H9 (cell line): ENCODE data around the gene ST6GALNAC5. TPM values are rescaled to one million over a fixed set of nuclear protein-coding genes. Genes with fewer than 3 reads are reported as not detected.

ENCODE experiments used
- DNase-seq: peaks from one replicate; pipeline ENCODE4 v3.0.0-alpha.2; 2017
- H2AFZ ChIP-seq: one replicate; pipeline ENCODE4 v1.6.1; 2013; ENCODE audit warnings: mild to moderate bottlenecking, low read length, control low read depth, moderate library complexity
- H2AK5ac ChIP-seq: 2 replicates; pipeline ENCODE4 v1.6.1; 2013; ENCODE audit warnings: low read length, control low read depth, mixed read lengths; ENCODE audit not compliant: insufficient read length
- H2BK120ac ChIP-seq: one replicate; pipeline ENCODE4 v1.6.1; 2013; ENCODE audit warnings: low read depth, mild to moderate bottlenecking, low read length, control low read depth, inconsistent platforms; ENCODE audit not compliant: poor library complexity, severe bottlenecking
- H2BK12ac ChIP-seq: 2 replicates; pipeline ENCODE4 v1.6.1; 2013; ENCODE audit warnings: low read length, control low read depth, mixed read lengths, low read depth; ENCODE audit not compliant: insufficient read length
- H2BK15ac ChIP-seq: 2 replicates; pipeline ENCODE4 v1.6.1; 2013; ENCODE audit warnings: low read depth, low read length, control low read depth
- H2BK20ac ChIP-seq: one replicate; pipeline ENCODE4 v1.6.1; 2013; ENCODE audit warnings: low read depth, mild to moderate bottlenecking, low read length, control low read depth, inconsistent platforms; ENCODE audit not compliant: poor library complexity, severe bottlenecking
- H2BK5ac ChIP-seq: 2 replicates; pipeline ENCODE4 v1.6.1; 2013; ENCODE audit warnings: low read length, control low read depth, mixed read lengths; ENCODE audit not compliant: insufficient read length
- H3K14ac ChIP-seq: 2 replicates; pipeline ENCODE4 v1.6.1; 2013; ENCODE audit warnings: low read length, control low read depth; ENCODE audit not compliant: insufficient read depth
- H3K18ac ChIP-seq: 2 replicates; pipeline ENCODE4 v1.6.1; 2013; ENCODE audit warnings: low read depth, mild to moderate bottlenecking, mixed read lengths, low read length, control low read depth; ENCODE audit not compliant: insufficient read length
- H3K23ac ChIP-seq: 2 replicates; pipeline ENCODE4 v1.6.1; 2013; ENCODE audit warnings: low read length, control low read depth, mixed read lengths, low read depth; ENCODE audit not compliant: insufficient read length
- H3K23me2 ChIP-seq: 2 replicates; pipeline ENCODE4 v1.6.1; 2013; ENCODE audit warnings: low read depth, mild to moderate bottlenecking, mixed read lengths, low read length, control low read depth; ENCODE audit not compliant: insufficient read length, poor library complexity, severe bottlenecking
- H3K27ac ChIP-seq: 2 replicates; pipeline ENCODE4 v1.5.1; 2013; ENCODE audit warnings: low read length, control low read depth, mixed read lengths, low read depth; ENCODE audit not compliant: insufficient read length
- H3K27me3 ChIP-seq: 2 replicates; pipeline ENCODE4 v1.6.1; 2013; ENCODE audit warnings: low read length, control low read depth, inconsistent platforms; ENCODE audit not compliant: insufficient read depth
- H3K4ac ChIP-seq: 2 replicates; pipeline ENCODE4 v1.6.1; 2013; ENCODE audit warnings: low read depth, mild to moderate bottlenecking, control low read depth, inconsistent platforms, low read length, moderate library complexity
- H3K4me1 ChIP-seq: 2 replicates; pipeline ENCODE4 v1.6.1; 2013; ENCODE audit warnings: low read length, control low read depth, inconsistent platforms; ENCODE audit not compliant: insufficient read depth
- H3K4me2 ChIP-seq: 2 replicates; pipeline ENCODE4 v1.6.1; 2013; ENCODE audit warnings: low read length, control low read depth, mixed read lengths; ENCODE audit not compliant: insufficient read length, insufficient read depth
- H3K56ac ChIP-seq: 2 replicates; pipeline ENCODE4 v1.6.1; 2013; ENCODE audit warnings: low read depth, mild to moderate bottlenecking, mixed read lengths, low read length, control low read depth; ENCODE audit not compliant: insufficient read length
- H3K79me1 ChIP-seq: 2 replicates; pipeline ENCODE4 v1.6.1; 2013; ENCODE audit warnings: low read depth, mild to moderate bottlenecking, moderate library complexity, low read length, control low read depth, inconsistent platforms; ENCODE audit not compliant: insufficient read depth, poor library complexity, severe bottlenecking
- H3K79me2 ChIP-seq: 2 replicates; pipeline ENCODE4 v1.6.1; 2013; ENCODE audit warnings: low read length, control low read depth, inconsistent platforms; ENCODE audit not compliant: insufficient read depth
- H3K9ac ChIP-seq: 2 replicates; pipeline ENCODE4 v1.6.1; 2013; ENCODE audit warnings: low read length, control low read depth, mixed read lengths; ENCODE audit not compliant: insufficient read length; ENCODE audit errors: extremely low read depth
- H3K9me3 ChIP-seq: one replicate; pipeline ENCODE4 v1.6.1; 2013; ENCODE audit warnings: low read depth, low read length, inconsistent platforms; ENCODE audit not compliant: control insufficient read depth
- H3T11ph ChIP-seq: one replicate; pipeline ENCODE4 v1.6.1; 2013; ENCODE audit warnings: mild to moderate bottlenecking, low read length, control low read depth, inconsistent platforms
- H4K20me1 ChIP-seq: one replicate; pipeline ENCODE4 v1.6.1; 2013; ENCODE audit not compliant: control insufficient read depth, insufficient read length, insufficient read depth
- H4K5ac ChIP-seq: 2 replicates; pipeline ENCODE4 v1.6.1; 2013; ENCODE audit warnings: low read depth, mild to moderate bottlenecking, mixed read lengths, low read length, control low read depth; ENCODE audit not compliant: insufficient read length
- H4K8ac ChIP-seq: replicated peaks from 2 replicates; pipeline ENCODE4 v1.6.1; 2013; ENCODE audit warnings: low read length, control low read depth, mixed read lengths, low read depth; ENCODE audit not compliant: insufficient read length
- H4K91ac ChIP-seq: 2 replicates; pipeline ENCODE4 v1.6.1; 2013; ENCODE audit warnings: low read depth, mild to moderate bottlenecking, moderate library complexity, mixed read lengths, low read length, control low read depth; ENCODE audit not compliant: insufficient read length
- H3K27ac Mint-ChIP-seq, 3 experiments: 2 replicates in 2 of 3; 3 replicates in 1 of 3; pipeline ENCODE4 v1.8.0; 2020 to 2021; ENCODE audit warnings: mixed read lengths in 3 of 3, mild to moderate bottlenecking in 1 of 3, moderate library complexity in 1 of 3
- H3K27me3 Mint-ChIP-seq: 2 replicates; pipeline ENCODE4 v1.8.0; 2021; ENCODE audit warnings: low read depth, mild to moderate bottlenecking, moderate library complexity, mixed read lengths
- H3K36me3 Mint-ChIP-seq, 3 experiments: 2 replicates in 2 of 3; 3 replicates in 1 of 3; pipeline ENCODE4 v1.8.0; 2020 to 2021; ENCODE audit warnings: low read depth in 3 of 3, mixed read lengths in 3 of 3; ENCODE audit not compliant: insufficient read depth in 1 of 3
- H3K4me1 Mint-ChIP-seq, 2 experiments: 2 replicates each; pipeline ENCODE4 v1.8.0; 2020; ENCODE audit warnings: mixed read lengths in 2 of 2
- H3K4me3 Mint-ChIP-seq, 2 experiments: 2 replicates in 1 of 2; 3 replicates in 1 of 2; pipeline ENCODE4 v1.8.0; 2020 to 2021; ENCODE audit warnings: mild to moderate bottlenecking in 2 of 2, mixed read lengths in 2 of 2, moderate library complexity in 1 of 2
- H3K9me3 Mint-ChIP-seq, 2 experiments: 2 replicates in 1 of 2; 3 replicates in 1 of 2; pipeline ENCODE4 v1.8.0; 2020; ENCODE audit warnings: mild to moderate bottlenecking in 2 of 2, mixed read lengths in 2 of 2, moderate library complexity in 1 of 2
- WGBS: extraction: QIAGEN DNeasy Blood & Tissue Kit; methylation state at CpG from one replicate; pipeline ENCODE4 v1.1.7; 2013; ENCODE audit warnings: missing lambda C conversion rate, low lambda C conversion rate, mixed read lengths; ENCODE audit not compliant: insufficient read length; ENCODE audit errors: extremely low coverage; 5-methylcytosine and 5-hydroxymethylcytosine counted together
- total RNA-seq: library from RNA; stranded (reverse); gene quantifications from 2 replicates; pipeline ENCODE4 v1.2.1, GENCODE V29; 2021
- TF ChIP-seq, protein P1 (sequence below): fragments of 200-600 bp; sonication (generic); conservative IDR thresholded peaks from 3 replicates; pipeline ENCODE4 v1.8.0; 2021; ENCODE audit warnings: antibody characterized with exemption, mild to moderate bottlenecking

ST6GALNAC5 gene
- total RNA-seq, 1 experiment from 2014 or later = 3.3 TPM

DNA sequence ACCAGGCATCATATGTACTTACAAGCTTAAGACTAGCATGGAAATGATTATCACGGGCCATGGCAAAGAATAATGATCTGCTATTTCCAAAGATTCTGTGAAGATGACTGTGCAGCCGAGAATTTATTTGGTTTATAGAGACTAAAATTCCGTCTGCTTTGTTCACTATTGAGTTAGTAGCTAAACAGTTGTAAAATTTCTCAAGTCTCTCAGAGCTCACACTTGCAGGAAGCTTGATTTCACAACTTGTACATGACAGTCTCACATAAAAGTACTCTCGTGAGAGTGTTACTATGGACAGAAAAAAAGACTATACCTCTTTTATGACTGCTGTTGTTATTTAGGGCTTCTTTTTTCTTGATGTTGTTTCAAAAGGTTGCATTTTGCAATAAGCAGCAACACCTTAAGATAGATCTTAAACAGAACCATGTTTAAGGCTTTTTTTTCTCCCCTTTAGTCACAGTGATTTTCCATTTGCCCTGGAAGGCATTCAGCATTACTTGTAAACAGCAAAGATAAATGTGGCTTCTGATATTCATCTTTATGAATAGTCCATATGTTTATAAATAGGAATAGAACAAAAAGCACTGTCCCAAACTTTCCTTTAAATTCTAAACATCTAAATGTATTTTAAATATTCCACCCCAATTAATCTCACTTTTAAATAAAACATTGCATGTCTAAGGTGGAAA lies 24.8 kb downstream of the ST6GALNAC5 start:
- Histone ChIP-seq H3K9me3 (no peaks in the 10 kb centered on the region), H3K14ac (no peak overlapping the region), H3T11ph (no peak overlapping the region), H3K4me1 (no peaks in the 10 kb centered on the region; the same call in 1 of the 2 replicates), H4K8ac (no peak overlapping the region), H3K27me3 (no peaks in the 10 kb centered on the region), H2AK5ac (no peak overlapping the region), H2AFZ (no peak overlapping the region), H4K20me1 (no peaks in the 10 kb centered on the region), H3K23me2 (no peaks in the 10 kb centered on the region), H2BK15ac (no peak overlapping the region), H2BK120ac (no peak overlapping the region), H3K9ac (no peak overlapping the region), H2BK5ac (no peak overlapping the region), H2BK12ac (no peak overlapping the region), H3K27ac (no peak overlapping the region), H3K56ac (no peak overlapping the region), H3K4me2 (no peak overlapping the region), H4K91ac (no peak overlapping the region), H2BK20ac (no peak overlapping the region), H3K4ac (no peak overlapping the region), H3K79me2 (no peaks in the 10 kb centered on the region), H3K23ac (no peak overlapping the region), H3K79me1 (no peaks in the 10 kb centered on the region), H3K18ac (no peak overlapping the region), H4K5ac (no peak overlapping the region)
- Mint-ChIP-seq H3K9me3 (peaks cover 7 to 8% of the 10 kb centered on the region in 2 experiments; a peak in 4 of 5 replicates), H3K27ac (no peak overlapping the region), H3K36me3 (peaks cover 0 to 10% (median 9%) of the 10 kb centered on the region in 3 experiments; a peak in 6 of 7 replicates), H3K4me1 (peaks cover 2 to 4% of the 10 kb centered on the region in 2 experiments; a peak in 2 of 4 replicates), H3K4me3 (no peak overlapping the region), H3K27me3 (no peaks in the 10 kb centered on the region)
- no CpG with 5 or more reads among the region's 4 CpGs for WGBS
- no peak for DNase-seq
- TF ChIP-seq, protein P1, sequence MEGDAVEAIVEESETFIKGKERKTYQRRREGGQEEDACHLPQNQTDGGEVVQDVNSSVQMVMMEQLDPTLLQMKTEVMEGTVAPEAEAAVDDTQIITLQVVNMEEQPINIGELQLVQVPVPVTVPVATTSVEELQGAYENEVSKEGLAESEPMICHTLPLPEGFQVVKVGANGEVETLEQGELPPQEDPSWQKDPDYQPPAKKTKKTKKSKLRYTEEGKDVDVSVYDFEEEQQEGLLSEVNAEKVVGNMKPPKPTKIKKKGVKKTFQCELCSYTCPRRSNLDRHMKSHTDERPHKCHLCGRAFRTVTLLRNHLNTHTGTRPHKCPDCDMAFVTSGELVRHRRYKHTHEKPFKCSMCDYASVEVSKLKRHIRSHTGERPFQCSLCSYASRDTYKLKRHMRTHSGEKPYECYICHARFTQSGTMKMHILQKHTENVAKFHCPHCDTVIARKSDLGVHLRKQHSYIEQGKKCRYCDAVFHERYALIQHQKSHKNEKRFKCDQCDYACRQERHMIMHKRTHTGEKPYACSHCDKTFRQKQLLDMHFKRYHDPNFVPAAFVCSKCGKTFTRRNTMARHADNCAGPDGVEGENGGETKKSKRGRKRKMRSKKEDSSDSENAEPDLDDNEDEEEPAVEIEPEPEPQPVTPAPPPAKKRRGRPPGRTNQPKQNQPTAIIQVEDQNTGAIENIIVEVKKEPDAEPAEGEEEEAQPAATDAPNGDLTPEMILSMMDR = no peak
